ENCODE data around the gene HIC2. TPM values are rescaled to one million over a fixed set of nuclear protein-coding genes. Genes with fewer than 3 reads are reported as not detected.
"Not testable (repeated sequence)": the region's sequence is repeated elsewhere in the genome, so short reads cannot be mapped to it uniquely, and the experiment has no call there.

The HIC2 gene
- 10 to 100 TPM; 38.5 to 45.6 TPM for total RNA-seq
- 24.9 TPM for polyA plus RNA-seq (2013, experiment 1 of 2)
- polyA plus RNA-seq (2013, experiment 2 of 2): 22.4 TPM
- long read RNA-seq, experiment 1, partial matches to known transcripts: 0 of 28 reads
- long read RNA-seq, experiment 1, other reads (novel, unspliced or antisense): 28 of 28 reads
- long read RNA-seq, experiment 2, full-length matches to known transcripts: 6 of 37 reads
- long read RNA-seq, experiment 2, partial matches to known transcripts: 0 of 37 reads
- long read RNA-seq, experiment 2, other reads (novel, unspliced or antisense): 31 of 37 reads
- long read RNA-seq, experiment 3, full-length matches to known transcripts: 1 of 12 reads
- long read RNA-seq, experiment 3, partial matches to known transcripts: 0 of 12 reads
- long read RNA-seq, experiment 3, other reads (novel, unspliced or antisense): 11 of 12 reads
- long read RNA-seq, experiment 4, partial matches to known transcripts: 0 of 1 reads
- long read RNA-seq, experiment 4, other reads (novel, unspliced or antisense): 1 of 1 reads

- DNase-seq: not testable (repeated sequence)
Observed at GRCh38 chr22:21417227-21417746, at the start of gene HIC2. TSS of gene HIC2 (plus strand) at chr22:21417371. CDS start at chr22:21442832, 25,461 bp downstream.

GRCh38 chr22:21368603-21369310 lies 48.4 kb upstream of the HIC2 start:
- H3K36me3 ChIP-seq (ENCODE audit: control insufficient read depth, insufficient read depth, low read length); H3K4me1 Mint-ChIP-seq; H3K4me3 Mint-ChIP-seq; H3K27ac ChIP-seq (ENCODE audit: low read depth, low read length); H3K9me3 Mint-ChIP-seq; H3K36me3 Mint-ChIP-seq (ENCODE audit: low read depth); H3K27me3 Mint-ChIP-seq (ENCODE audit: insufficient read depth); H3K27ac Mint-ChIP-seq; H3K27me3 ChIP-seq (ENCODE audit: control insufficient read depth, insufficient read depth, low read length, poor library complexity, severe bottlenecking); H3K4me3 ChIP-seq (ENCODE audit: low read length); H3K4me1 ChIP-seq (ENCODE audit: control insufficient read depth, insufficient read depth, low read length); H3K9ac ChIP-seq (ENCODE audit: extremely low read depth, low read length, poor library complexity, severe bottlenecking); H3K9me3 ChIP-seq (ENCODE audit: control insufficient read depth, low read length); DNase-seq: not testable (repeated sequence)
- 90 to 92% methylated on average over 2 to 4 of the region's 12 CpGs for WGBS, 2 experiments (ENCODE audit: insufficient coverage in 1 of 2, insufficient read length in 1 of 2)

More at GRCh38 chr22:21417227-21417746, at the start of gene HIC2:
- no CpG with 5 or more reads among the region's 81 CpGs for WGBS, 2 experiments (ENCODE audit: insufficient coverage in 1 of 2, insufficient read length in 1 of 2)
- not testable (repeated sequence) for H3K36me3 Mint-ChIP-seq (ENCODE audit: low read depth); H3K4me1 ChIP-seq (ENCODE audit: control insufficient read depth, insufficient read depth, low read length); H3K27ac ChIP-seq (ENCODE audit: low read depth, low read length); H3K9me3 ChIP-seq (ENCODE audit: control insufficient read depth, low read length); H3K9ac ChIP-seq (ENCODE audit: extremely low read depth, low read length, poor library complexity, severe bottlenecking); H3K27me3 ChIP-seq (ENCODE audit: control insufficient read depth, insufficient read depth, low read length, poor library complexity, severe bottlenecking); H3K4me3 ChIP-seq (ENCODE audit: low read length); H3K4me1 Mint-ChIP-seq; H3K27me3 Mint-ChIP-seq (ENCODE audit: insufficient read depth); H3K36me3 ChIP-seq (ENCODE audit: control insufficient read depth, insufficient read depth, low read length); H3K9me3 Mint-ChIP-seq; H3K27ac Mint-ChIP-seq
- peak within 1 kb of the TSS; percentile 62 for H3K4me3 Mint-ChIP-seq

GRCh38 chr22:21375880-21376279 lies 41.3 kb upstream of the HIC2 start:
- not testable (repeated sequence) for H3K9me3 Mint-ChIP-seq; H3K4me1 ChIP-seq (ENCODE audit: control insufficient read depth, insufficient read depth, low read length); H3K27ac ChIP-seq (ENCODE audit: low read depth, low read length); H3K9me3 ChIP-seq (ENCODE audit: control insufficient read depth, low read length); H3K4me3 Mint-ChIP-seq; H3K36me3 ChIP-seq (ENCODE audit: control insufficient read depth, insufficient read depth, low read length); H3K27ac Mint-ChIP-seq; H3K27me3 ChIP-seq (ENCODE audit: control insufficient read depth, insufficient read depth, low read length, poor library complexity, severe bottlenecking); H3K27me3 Mint-ChIP-seq (ENCODE audit: insufficient read depth); DNase-seq; H3K36me3 Mint-ChIP-seq (ENCODE audit: low read depth); H3K9ac ChIP-seq (ENCODE audit: extremely low read depth, low read length, poor library complexity, severe bottlenecking); H3K4me1 Mint-ChIP-seq; H3K4me3 ChIP-seq (ENCODE audit: low read length)
- no CpG with 5 or more reads among the region's 4 CpGs for WGBS, 2 experiments (ENCODE audit: insufficient coverage in 1 of 2, insufficient read length in 1 of 2)

GRCh38 chr22:21383701-21384467 lies 33.3 kb upstream of the HIC2 start, which contains the start of gene RIMBP3B:
TSS of gene RIMBP3B (plus strand) at chr22:21383751. CDS start at chr22:21383859, 108 bp downstream.
- no CpG with 5 or more reads among the region's 91 CpGs for WGBS, 2 experiments (ENCODE audit: insufficient coverage in 1 of 2, insufficient read length in 1 of 2)
- H3K4me3 ChIP-seq (ENCODE audit: low read length); H3K4me3 Mint-ChIP-seq; DNase-seq; H3K27me3 ChIP-seq (ENCODE audit: control insufficient read depth, insufficient read depth, low read length, poor library complexity, severe bottlenecking); H3K27ac Mint-ChIP-seq; H3K36me3 Mint-ChIP-seq (ENCODE audit: low read depth); H3K9me3 ChIP-seq (ENCODE audit: control insufficient read depth, low read length); H3K27ac ChIP-seq (ENCODE audit: low read depth, low read length); H3K36me3 ChIP-seq (ENCODE audit: control insufficient read depth, insufficient read depth, low read length); H3K4me1 Mint-ChIP-seq; H3K9ac ChIP-seq (ENCODE audit: extremely low read depth, low read length, poor library complexity, severe bottlenecking); H3K9me3 Mint-ChIP-seq; H3K4me1 ChIP-seq (ENCODE audit: control insufficient read depth, insufficient read depth, low read length); H3K27me3 Mint-ChIP-seq (ENCODE audit: insufficient read depth): not testable (repeated sequence)

- H3K4me1 ChIP-seq (ENCODE audit: control insufficient read depth, insufficient read depth, low read length); H3K4me1 Mint-ChIP-seq; H3K27ac ChIP-seq (ENCODE audit: low read depth, low read length); H3K9me3 Mint-ChIP-seq; H3K27me3 Mint-ChIP-seq (ENCODE audit: insufficient read depth); DNase-seq; H3K9ac ChIP-seq (ENCODE audit: extremely low read depth, low read length, poor library complexity, severe bottlenecking); H3K27ac Mint-ChIP-seq; H3K4me3 ChIP-seq (ENCODE audit: low read length); H3K9me3 ChIP-seq (ENCODE audit: control insufficient read depth, low read length); H3K36me3 Mint-ChIP-seq (ENCODE audit: low read depth); H3K4me3 Mint-ChIP-seq; H3K27me3 ChIP-seq (ENCODE audit: control insufficient read depth, insufficient read depth, low read length, poor library complexity, severe bottlenecking); H3K36me3 ChIP-seq (ENCODE audit: control insufficient read depth, insufficient read depth, low read length): not testable (repeated sequence)
- WGBS, 2 experiments (ENCODE audit: insufficient coverage in 1 of 2, insufficient read length in 1 of 2): no CpG with 5 or more reads among the region's 79 CpGs
Observed at GRCh38 chr22:21384468-21385357, 32.5 kb upstream of the HIC2 start.

GRCh38 chr22:21389480-21389879 lies 27.7 kb upstream of the HIC2 start:
- not testable (repeated sequence) for H3K4me1 ChIP-seq (ENCODE audit: control insufficient read depth, insufficient read depth, low read length); H3K27me3 ChIP-seq (ENCODE audit: control insufficient read depth, insufficient read depth, low read length, poor library complexity, severe bottlenecking); H3K27me3 Mint-ChIP-seq (ENCODE audit: insufficient read depth); H3K27ac Mint-ChIP-seq; H3K9me3 Mint-ChIP-seq; H3K4me3 ChIP-seq (ENCODE audit: low read length); H3K27ac ChIP-seq (ENCODE audit: low read depth, low read length); H3K36me3 ChIP-seq (ENCODE audit: control insufficient read depth, insufficient read depth, low read length); DNase-seq; H3K9ac ChIP-seq (ENCODE audit: extremely low read depth, low read length, poor library complexity, severe bottlenecking); H3K4me1 Mint-ChIP-seq; H3K4me3 Mint-ChIP-seq; H3K9me3 ChIP-seq (ENCODE audit: control insufficient read depth, low read length); H3K36me3 Mint-ChIP-seq (ENCODE audit: low read depth)
- WGBS, 2 experiments (ENCODE audit: insufficient coverage in 1 of 2, insufficient read length in 1 of 2): no CpG with 5 or more reads among the region's 7 CpGs
